ENCODE measurements around the gene MCRIP2.
A peak's percentile ranks its signal among the peaks of the same experiment; 100 is the strongest.

Gene MCRIP2

DNA sequence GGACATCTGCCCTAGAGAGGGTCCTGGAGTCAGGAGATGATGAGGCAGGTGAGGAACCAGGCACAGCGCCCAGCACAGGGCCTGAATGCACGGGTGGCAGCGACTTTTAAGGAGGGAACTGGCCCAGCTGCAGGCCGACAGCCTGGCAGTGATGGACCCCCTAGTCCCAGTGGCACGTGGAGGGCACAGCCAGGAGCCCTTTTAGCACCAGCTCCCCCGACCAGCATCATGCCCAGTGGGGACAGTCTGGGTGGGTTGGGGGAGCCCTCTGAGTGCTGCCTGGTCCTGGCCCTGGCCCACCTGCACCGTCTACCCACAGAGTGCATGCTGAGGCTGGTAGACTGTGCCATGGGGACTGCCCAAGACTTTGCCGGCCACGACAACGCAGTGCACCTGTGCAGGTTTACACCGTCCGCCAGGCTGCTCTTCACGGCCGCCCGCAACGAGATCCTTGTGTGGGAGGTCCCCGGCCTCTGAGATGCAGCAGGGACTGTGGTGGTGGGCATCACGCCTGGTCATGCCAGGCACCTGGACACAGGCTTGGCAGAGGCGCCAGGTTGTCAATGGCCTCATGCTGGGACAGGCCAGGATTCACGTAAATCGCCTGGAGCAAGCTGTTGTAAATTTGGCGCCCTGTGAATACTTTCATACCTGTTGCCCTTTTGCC is 25.6 kb downstream of the MCRIP2 start:
- Histone ChIP-seq H3K27me3 (replicated peaks; ENCODE audit: control insufficient read depth, insufficient read depth, low read length) (no peaks in the 10 kb centered on the region), H3K36me3 (ENCODE audit: control insufficient read depth, insufficient read depth, low read length) (peaks cover 19% of the 10 kb centered on the region), H3K4me3 (replicated peaks; ENCODE audit: low read depth, low read length) (no peak overlapping the region)
- TF ChIP-seq, protein P1, sequence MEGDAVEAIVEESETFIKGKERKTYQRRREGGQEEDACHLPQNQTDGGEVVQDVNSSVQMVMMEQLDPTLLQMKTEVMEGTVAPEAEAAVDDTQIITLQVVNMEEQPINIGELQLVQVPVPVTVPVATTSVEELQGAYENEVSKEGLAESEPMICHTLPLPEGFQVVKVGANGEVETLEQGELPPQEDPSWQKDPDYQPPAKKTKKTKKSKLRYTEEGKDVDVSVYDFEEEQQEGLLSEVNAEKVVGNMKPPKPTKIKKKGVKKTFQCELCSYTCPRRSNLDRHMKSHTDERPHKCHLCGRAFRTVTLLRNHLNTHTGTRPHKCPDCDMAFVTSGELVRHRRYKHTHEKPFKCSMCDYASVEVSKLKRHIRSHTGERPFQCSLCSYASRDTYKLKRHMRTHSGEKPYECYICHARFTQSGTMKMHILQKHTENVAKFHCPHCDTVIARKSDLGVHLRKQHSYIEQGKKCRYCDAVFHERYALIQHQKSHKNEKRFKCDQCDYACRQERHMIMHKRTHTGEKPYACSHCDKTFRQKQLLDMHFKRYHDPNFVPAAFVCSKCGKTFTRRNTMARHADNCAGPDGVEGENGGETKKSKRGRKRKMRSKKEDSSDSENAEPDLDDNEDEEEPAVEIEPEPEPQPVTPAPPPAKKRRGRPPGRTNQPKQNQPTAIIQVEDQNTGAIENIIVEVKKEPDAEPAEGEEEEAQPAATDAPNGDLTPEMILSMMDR (IDR thresholded peaks at IDR 0.05; ENCODE audit: insufficient read depth, low read length, poor library complexity, severe bottlenecking) = no peak
- no peak for DNase-seq (ENCODE audit: extremely low read depth, insufficient read length)

DNA sequence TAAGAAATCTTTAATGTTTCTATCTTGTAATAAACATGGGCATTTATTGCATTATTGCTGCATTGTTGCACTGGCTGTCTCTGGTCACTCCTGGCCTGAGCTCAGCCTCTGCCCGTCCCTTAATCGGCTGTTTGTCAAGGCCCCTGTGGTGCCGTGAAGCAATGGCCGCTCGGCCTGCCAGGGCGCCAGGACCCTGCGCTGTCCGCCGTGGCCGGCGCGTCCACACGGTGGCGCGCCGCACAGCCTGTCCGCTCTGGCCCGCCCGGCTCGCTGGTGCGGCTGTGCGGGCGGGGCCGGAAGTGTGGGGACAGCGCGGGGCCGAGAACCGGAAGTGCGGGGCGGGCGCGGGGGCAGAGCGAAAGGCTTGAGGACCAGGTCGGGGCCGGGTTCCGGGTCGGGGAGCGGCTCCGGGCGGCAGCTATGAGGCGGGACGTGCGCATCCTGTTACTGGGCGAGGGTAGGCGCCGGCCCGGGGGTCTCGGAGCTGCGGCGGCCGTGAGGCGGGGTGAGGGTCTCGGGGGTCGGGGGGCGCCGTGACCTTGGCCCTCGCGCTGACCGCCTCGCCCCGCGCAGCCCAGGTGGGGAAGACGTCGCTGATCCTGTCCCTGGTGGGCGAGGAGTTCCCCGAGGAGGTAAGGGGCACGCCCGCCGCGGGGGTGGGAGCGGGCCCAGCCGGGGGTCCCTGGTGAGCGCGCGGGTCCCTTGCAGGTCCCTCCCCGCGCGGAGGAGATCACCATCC is 26.3 kb downstream of the MCRIP2 start, which contains the start of gene RHOT2:
TSS of gene RHOT2 (plus strand) at position 353 of the 739 bp plus-strand sequence. CDS start at position 421, 68 bp downstream.
- peak within 1 kb of the TSS; percentile 69 for H3K4me3 ChIP-seq (replicated peaks; ENCODE audit: low read depth, low read length)
- H3K27me3 ChIP-seq (replicated peaks; ENCODE audit: control insufficient read depth, insufficient read depth, low read length) = no peaks in the 10 kb centered on the region
- peak; percentile 95 for DNase-seq (ENCODE audit: extremely low read depth, insufficient read length)
- peaks cover 24% of the 10 kb centered on the region for H3K36me3 ChIP-seq (ENCODE audit: control insufficient read depth, insufficient read depth, low read length)
- TF ChIP-seq, protein P1 (IDR thresholded peaks at IDR 0.05; ENCODE audit: insufficient read depth, low read length, poor library complexity, severe bottlenecking) = peak; percentile 30

DNA sequence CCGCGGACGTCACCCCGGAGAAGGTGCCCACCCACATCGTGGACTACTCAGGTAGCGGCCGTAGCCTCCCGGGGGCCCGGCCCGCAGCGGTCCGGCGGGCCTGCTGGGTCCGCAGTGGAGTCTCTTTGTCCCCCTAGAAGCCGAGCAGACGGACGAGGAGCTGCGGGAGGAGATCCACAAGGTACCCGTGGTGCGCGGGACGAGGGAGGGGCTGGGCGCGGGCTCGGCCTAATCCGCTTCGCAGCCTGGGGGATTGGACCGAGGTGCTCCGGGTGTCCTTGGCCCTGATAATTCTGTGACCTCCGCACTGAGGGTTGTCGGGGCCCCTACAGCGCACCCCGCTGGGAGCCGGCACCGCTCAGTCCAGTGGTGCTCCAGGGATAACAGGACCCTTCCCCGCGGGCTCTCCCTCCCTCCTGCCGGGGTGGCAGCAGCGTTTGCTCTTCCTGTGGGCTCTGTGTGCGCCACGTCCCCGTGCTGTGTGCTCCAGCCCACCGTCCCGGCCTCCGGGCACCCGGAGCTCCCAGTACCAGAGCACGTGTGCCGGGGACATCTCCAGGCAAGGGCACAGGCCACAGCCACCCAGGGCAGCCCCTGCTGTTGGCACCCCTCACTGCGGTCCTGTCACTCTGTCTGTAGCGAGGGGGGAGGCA is 27.0 kb downstream of the MCRIP2 start:
- H3K27me3 ChIP-seq (replicated peaks; ENCODE audit: control insufficient read depth, insufficient read depth, low read length) = no peaks in the 10 kb centered on the region
- no peak for DNase-seq (ENCODE audit: extremely low read depth, insufficient read length)
- peaks cover 30% of the 10 kb centered on the region for H3K36me3 ChIP-seq (ENCODE audit: control insufficient read depth, insufficient read depth, low read length)
- peak overlapping the region; percentile 69 for H3K4me3 ChIP-seq (replicated peaks; ENCODE audit: low read depth, low read length)
- TF ChIP-seq, protein P1 (IDR thresholded peaks at IDR 0.05; ENCODE audit: insufficient read depth, low read length, poor library complexity, severe bottlenecking) = no peak

DNA sequence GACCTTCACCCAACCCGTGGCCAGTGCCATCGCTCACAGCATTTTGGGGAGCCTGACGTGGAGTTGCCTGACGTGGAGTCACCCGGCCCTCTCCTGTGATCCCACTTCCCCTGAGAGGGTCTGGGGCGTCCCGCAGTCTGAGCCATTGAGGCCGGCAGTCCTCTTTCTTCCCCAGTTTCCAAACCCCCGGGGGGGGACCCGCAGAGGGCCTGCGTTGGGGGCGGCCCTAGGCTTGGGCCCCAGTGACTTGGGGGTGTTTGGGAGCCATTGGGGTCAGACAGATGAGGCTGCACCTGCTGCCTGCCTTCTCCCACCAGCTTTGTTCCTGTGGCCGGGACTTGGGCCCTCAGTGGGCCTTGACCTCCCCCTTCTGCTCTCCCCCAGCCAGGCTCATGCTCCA is 28.0 kb downstream of the MCRIP2 start:
- no peak for DNase-seq (ENCODE audit: extremely low read depth, insufficient read length)
- Histone ChIP-seq H3K27me3 (replicated peaks; ENCODE audit: control insufficient read depth, insufficient read depth, low read length) (no peaks in the 10 kb centered on the region), H3K36me3 (ENCODE audit: control insufficient read depth, insufficient read depth, low read length) (peaks cover 31% of the 10 kb centered on the region), H3K4me3 (replicated peaks; ENCODE audit: low read depth, low read length) (no peak overlapping the region; the same call in 1 of the 2 replicates)
- TF ChIP-seq, protein P1 (IDR thresholded peaks at IDR 0.05; ENCODE audit: insufficient read depth, low read length, poor library complexity, severe bottlenecking) = no peak

DNA sequence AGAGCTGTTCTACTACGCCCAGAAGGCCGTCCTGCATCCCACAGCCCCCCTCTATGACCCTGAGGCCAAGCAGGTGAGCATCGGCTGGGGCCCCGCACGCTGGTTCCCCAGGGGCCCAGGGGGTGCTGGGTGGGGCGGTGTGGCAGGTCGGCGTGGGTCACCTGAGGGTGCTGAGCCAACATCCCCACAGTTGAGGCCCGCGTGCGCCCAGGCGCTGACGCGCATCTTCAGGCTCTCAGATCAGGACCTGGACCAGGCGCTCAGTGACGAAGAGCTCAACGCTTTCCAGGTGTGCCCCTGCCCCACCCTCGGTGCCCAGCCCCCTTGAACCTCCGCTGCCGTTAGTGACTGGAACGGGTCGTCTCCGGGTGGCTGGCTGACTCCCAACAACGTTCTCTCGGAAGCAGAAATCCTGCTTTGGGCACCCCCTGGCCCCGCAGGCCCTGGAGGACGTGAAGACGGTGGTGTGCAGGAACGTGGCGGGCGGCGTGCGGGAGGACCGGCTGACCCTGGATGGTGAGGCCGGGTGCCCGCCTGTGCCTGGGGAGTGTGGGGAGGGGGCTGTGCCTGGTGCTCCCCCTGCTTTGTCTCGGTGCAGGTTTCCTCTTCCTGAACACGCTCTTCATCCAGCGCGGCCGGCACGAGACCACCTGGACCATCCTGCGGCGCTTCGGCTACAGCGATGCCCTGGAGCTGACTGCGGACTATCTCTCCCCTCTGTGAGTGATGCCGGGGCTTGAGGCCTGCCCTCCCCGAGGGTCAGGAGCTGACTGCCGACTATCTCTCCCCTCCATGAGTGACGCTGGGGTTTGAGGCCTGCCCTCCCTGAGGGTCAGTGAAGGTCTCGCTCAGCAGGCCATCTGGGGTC is 29.1 kb downstream of the MCRIP2 start:
- TF ChIP-seq, protein P1 (IDR thresholded peaks at IDR 0.05; ENCODE audit: insufficient read depth, low read length, poor library complexity, severe bottlenecking) = no peak
- Histone ChIP-seq H3K27me3 (replicated peaks; ENCODE audit: control insufficient read depth, insufficient read depth, low read length) (no peaks in the 10 kb centered on the region), H3K4me3 (replicated peaks; ENCODE audit: low read depth, low read length) (no peak overlapping the region), H3K36me3 (ENCODE audit: control insufficient read depth, insufficient read depth, low read length) (peaks cover 31% of the 10 kb centered on the region)
- no peak for DNase-seq (ENCODE audit: extremely low read depth, insufficient read length)

Measured in GM06990 (cell line).